GM19043 (cell line): ENCODE results near the gene MVB12B.

Experiments used
- ATAC-seq: cut with Tn5 transposase; IDR thresholded peaks from one replicate; pipeline ENCODE4 v1.9.1; 2021; ENCODE audit warnings: low read depth; ENCODE audit not compliant: unreplicated experiment

The MVB12B gene

DNA sequence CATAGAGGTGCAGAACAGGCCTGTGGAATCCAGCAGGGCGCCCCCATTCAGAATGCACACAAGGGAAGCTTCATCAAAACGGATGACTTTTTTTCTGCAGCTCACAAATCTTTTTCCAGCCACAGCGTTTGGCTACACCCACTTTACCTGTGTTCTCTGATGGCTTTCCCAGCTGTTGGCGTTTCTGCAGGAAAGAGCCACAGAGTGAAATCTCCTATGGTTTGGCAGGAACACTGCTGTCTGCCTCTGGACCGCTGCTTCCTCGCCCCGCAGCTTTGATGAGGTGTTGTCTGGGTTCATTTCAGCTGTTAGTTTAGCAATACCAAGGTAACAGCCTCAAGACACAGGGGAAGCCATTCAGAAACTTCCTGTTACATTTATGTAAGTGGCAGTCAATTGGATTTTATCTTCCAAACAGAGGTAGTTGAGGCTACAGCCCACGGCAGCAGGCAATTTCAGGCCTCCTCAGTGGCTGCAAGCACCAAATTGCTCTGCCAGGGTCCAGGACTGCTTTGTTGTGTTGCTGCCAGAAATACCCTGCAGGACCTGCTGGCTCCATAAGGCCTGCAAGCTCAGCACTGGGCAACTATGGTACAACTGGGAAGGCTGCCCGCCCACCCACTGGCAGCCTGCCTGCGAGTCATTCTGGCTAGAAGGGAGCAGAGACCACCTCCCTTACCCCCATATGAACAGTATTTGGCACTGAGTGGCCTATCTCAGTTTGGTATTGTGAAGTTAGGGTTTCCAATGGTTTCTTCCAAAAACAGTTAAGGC lies 96.7 kb downstream of the MVB12B start:
- ATAC-seq: no peak

DNA sequence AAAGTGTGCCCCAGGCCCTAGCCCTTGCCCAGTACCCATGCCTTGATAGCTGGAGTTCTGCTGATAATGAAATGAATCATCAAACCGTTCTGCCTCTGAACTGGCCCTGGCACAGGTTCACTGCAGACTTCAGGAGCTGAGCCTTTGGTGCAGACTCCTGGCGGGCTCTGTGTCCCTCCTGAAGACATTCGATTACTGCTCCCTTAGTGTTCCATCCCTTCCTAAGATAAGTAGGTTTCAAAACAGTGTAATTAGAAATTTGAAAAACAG lies 97.2 kb downstream of the MVB12B start:
- ATAC-seq: no peak

DNA sequence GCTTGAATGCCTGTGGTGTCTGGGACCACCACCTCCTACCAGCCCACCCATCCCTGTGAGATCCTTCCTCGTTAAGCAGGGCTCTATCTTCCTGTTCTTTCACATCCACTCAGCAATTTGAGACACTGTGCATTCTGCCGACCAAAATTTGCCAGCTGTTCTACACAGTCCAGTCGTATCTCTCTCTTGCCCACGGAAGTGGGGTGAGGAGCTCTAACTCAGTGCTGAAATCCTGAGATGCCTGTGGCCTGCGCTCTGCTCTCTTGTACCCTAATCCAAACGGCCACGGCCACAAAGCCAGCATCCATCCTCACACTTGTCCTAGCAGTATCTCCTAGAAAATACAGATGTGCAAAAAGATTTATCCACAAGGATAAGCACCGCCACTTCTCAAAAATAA lies 97.9 kb downstream of the MVB12B start:
- ATAC-seq: no peak

DNA sequence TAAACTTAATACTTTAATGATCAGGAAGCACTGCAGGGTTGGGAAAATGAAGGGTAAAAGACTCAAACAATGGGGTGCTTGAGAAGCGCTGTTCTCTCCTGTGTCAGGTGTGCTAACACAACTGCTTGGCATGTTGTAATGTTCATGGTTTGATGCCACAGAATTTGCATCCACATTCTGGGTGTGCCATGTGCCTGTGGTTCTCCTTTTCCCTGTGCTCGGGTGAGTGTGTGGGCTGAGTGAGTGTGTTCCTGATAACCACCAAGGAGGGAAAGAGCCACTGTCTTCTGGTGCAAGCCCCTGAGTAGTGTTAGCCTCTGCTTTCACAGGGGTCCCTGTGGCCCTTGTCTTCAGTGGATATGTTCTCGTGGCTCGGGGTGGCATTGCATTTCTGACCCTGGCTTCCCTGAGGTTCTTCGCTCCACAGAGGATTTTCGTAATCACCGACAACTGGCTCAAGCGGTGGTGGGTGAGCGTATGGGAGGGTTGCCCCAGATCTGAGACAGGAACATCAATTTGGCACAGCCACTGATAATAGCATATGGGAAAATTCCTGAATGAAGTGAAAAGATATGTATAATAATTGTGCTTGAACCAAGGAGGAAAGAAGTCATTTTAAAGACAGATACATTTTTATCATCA lies 102.0 kb downstream of the MVB12B start:
- no peak for ATAC-seq

DNA sequence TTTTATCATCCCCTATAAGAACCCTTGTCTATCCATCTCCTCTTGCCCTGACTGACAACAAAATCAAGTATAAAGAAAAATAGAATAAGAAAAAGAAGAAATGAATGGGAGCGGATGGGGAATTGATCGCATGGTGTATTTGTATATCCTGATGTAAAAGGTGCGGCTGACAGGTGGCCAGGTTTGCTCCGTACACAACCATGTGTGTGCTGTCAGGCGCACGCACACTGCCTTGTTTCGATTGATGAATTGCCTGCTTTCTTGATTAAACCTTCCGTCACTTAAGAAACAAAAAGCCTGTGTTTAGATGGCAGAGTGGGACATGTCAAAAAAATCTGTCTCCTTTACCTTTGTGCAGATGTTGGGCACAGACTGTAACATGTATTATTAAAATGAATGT lies 102.6 kb downstream of the MVB12B start:
- no peak for ATAC-seq

DNA sequence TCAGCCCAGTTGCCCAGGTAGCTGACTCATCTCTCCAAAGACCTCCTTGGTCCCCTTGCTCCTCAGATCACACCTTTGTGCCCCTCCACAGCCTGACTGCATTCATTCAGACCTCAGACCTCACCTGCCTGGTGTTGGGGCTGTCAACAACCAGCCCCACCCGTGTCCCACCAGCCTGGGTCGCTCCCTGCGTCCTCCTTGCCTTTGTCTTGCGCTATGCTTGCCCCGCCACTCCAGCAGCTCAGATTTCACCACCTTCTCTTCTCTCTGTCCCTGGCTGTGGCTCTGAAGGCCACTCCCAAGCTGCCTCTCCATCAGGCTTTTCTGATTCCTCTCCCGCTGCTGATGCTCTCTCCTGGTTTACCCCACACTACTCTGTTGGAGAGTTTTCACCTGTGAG lies 103.5 kb downstream of the MVB12B start:
- ATAC-seq: no peak

DNA sequence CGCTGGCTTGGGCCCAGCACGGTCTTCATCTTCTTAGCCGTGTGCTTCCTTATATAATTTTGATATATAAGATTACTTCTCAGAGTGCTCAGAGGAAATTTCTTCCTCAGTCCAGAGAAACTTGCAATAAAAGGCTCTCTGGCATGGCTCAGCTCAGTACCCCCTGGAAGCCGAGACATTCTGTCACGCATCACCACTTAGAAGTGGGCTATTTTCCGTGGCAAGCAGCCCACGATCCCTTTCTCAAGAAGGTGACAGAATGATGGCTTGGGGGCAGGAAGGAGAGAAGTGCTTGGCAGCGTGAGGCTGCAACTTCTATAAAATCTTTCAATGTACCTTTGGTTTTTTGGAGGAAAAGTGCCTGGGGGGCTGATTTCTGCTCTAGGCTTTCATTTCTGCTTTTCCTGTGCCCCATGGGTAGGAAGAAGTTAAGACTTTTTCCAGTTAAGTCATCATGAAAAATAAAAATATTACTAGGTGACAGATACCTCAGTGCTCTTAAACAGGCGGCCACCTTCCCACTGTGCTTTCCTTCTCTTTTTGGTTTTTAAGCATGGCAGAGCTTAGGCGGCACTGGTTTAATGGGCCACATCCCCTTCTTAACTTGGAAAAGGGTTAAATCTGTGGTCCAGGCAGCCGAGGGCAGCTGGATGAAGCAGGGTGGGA lies 104.6 kb downstream of the MVB12B start:
- no peak for ATAC-seq

DNA sequence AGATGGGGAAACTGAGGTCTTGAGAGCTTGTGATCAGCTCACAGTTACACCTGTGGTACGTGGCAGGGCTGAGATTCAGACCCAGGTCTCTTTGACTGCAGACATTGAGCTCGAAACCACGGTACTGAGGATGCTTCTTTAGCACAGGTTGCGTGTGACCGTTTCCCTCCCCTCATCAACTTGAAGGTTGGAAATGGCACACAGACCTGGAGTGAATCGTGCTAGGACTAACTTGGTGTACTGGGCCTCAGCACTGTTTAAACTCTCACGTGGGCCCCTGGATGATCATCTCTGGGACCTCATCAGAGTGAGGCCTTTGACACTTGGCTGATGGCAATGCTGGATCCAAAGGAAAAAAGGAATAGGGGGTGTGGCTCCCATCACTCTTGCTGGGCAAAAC lies 106.0 kb downstream of the MVB12B start:
- no peak for ATAC-seq

DNA sequence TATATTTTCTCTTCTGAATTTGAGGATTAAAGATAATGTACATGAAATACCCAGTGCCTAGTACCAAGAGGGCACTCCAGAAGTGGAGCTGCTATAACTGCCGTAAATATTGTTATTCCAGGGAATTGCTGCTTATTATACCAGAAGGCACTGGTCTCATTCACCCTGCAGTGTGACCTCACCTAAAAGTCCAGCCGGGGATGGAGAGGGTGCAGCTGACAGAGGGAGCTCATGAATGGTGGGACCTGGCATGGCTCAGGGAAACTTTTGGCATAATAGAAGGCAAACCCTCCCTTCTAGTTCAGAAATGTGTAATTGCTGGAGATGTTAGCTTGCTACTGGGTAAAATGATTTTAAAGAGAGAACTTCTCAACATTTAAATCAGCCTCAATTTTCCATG lies 108.5 kb downstream of the MVB12B start:
- ATAC-seq: no peak

DNA sequence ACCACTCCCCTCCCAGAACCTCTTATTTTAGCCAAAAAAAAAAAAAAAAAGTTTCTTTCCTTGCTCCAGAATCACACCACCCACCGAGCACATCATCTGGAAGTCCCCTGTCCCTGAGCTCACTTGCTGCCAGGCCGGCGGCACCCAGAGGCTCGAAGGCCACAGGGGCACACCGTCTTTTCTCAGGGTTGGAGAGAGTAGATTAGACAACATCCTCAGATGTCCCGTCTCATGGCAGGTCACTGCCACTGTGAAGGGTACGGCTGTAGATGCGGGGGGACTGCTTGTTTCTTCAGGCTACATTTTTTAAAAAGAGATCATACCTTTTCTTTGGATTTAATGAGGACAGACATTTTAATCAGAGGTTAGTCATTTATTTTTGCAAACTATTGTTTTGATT lies 109.0 kb downstream of the MVB12B start:
- ATAC-seq: no peak

DNA sequence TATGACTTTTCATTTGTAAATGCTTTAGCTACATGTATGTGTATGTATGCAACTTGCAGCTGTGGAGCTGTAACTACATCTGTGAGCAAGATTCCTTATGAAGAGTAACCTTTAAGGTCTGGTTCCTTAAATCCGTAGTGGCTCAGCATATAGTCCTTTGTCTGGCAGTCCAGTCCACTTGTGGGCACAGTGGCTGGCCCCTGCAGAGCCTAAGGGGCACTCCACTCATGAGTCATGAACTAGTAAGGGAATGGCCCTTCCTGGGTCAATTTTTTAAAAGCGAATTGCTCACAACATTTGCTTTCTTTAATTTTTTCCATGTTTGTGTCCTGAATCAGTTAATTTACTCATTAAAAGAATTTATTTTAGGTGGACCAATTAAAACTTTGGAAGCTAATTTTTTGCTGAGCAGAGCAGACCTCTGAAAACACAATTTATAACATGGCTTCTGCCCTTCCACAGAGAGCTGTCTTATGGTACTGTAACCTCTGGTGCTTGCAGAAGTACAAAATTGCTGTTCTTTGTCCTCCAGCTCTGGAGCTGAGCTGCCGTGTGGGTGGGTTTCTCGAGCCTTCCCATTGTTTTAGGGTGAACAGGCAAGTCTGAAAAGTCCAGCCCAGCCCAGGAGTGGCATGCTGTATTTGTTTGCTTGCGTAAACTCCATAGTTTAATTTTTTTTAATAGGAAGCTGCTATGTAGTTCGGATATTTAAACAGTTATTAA lies 110.1 kb downstream of the MVB12B start:
- ATAC-seq: no peak

DNA sequence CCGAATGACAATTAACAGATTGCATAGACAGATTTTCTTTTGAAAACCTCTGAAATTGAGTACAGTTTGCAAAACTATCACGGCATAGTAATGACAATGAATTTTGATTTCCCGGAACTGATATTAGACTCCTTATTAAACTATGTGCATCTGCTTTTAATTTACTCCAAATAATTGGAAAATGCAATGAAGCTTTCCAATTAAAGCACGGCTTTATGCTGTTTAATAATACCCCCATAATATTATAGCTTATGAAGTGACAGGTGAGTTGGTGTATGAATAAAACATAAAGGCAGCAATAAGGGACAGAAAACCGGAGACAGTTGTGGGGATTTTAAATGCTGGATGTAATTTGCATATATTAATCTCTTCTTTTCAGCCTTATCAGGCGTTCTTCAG lies 110.6 kb downstream of the MVB12B start:
- no peak for ATAC-seq

DNA sequence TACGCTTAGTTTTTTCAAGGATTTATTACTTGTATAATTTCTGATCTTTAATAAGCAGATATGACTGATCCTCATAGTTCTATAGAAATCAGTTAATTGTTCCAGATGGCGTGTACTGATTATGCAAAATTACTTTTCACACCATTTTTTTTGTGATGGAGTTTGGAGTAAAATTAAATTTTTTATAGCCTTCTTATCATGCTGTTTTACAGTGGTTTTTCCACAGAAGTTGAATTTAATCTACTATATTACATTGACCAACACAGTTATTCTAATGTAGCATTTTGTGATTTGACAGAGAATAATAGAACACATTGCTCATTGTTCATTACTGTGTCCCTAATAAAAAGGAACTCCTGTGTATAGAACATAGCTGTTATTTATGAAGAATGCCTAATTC lies 111.1 kb downstream of the MVB12B start:
- no peak for ATAC-seq

DNA sequence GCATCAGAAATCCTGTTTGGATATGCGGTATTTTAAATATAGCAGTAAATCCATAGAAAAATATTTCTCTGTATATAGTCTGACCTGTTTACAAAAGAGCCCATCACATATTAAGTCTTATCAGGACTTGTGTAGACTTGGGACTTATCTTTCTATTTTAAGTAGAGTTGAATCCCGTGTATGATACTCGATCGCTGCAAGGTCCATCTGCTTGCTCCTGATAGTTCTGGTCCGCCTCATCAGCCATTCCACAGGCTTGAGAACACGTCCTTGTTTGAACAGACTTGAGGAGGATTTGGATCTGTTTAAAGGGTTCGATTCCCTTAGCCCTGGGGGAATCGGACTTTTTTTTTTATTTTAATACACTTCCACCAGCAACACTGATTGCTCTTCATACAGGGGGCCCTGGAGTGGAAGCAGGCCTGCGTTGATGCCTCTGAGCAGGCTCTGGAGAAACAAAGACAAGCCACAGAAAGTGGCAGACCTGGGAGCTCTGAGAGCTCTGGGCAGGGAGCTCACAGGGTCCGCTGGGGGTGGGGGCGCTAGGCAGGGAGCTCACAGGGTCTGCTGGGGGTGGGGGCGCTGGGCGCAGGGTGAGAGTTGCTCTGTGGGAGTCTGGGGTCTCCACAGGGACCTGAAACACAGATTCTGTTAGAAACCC lies 112.2 kb downstream of the MVB12B start:
- ATAC-seq: no peak

DNA sequence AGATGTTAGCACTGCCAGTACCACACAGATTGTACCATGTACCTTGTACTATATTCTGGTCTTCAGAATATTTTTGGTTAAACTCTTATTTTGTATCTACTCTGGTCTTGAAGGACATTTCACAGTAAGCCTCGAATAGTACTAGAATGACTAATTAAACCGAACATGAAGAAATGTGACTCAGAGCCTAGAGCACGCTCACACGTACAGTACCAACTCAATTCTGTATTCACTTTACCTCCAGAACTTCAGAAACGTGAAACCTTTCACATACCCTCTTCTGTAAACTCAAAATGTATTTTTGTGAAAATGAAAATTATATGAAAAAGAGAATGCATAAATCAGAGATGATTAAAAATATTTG lies 112.8 kb downstream of the MVB12B start:
- ATAC-seq: no peak

DNA sequence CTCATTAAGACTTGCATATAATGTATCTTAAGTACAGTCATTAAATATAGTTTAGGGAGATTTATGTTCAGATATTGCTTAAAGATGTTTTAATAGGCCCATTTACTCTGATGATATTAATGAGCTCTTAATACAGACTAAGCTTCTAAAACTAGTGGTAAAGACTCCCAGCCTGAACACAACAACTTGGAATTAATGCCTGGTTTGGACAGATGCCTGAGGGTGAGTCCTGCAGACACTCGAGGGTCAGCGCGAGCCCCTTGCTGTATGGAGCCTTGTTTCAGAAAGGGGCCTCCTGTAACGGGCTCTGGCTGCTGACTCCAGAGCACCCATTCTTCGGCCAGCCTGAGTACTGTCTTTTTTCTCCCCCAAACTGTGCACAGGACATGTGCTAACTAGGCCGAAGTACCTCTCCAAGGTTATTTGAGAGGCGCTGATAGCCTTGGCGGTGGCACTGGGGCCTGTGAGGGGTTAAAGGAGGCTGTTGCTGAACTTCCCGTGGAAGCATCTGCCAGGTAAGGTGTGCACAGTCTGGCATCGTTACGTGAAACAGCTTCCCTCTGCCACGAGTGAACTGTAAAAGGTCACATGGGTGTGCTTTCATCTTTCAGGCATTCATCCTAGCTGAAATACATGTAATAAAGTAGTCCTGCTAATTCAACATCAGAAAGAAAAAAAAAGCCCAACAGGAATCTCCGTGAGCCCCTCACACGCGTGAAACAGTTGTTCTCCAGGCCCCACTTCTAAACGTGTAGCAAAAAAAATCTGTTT lies 113.4 kb downstream of the MVB12B start:
- ATAC-seq: no peak

DNA sequence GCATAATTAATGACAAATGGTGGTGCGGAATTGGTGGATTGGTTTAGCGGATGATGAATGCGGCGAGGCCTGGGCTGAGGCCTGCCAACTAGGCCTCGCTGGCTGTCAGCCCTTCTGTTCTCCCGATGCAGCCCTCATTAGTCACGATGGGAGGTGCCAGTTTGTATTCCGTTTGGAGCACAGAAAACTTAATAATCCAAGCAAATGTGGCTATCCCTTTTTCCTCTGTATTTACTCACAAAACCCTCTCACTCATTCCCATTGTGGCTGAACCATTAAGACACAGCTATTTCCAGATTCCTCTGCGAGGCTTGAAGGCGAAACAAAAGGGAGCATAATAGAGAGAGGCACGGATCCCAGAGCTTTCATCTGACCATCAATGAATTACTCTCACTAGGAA lies 114.3 kb downstream of the MVB12B start:
- ATAC-seq: no peak

DNA sequence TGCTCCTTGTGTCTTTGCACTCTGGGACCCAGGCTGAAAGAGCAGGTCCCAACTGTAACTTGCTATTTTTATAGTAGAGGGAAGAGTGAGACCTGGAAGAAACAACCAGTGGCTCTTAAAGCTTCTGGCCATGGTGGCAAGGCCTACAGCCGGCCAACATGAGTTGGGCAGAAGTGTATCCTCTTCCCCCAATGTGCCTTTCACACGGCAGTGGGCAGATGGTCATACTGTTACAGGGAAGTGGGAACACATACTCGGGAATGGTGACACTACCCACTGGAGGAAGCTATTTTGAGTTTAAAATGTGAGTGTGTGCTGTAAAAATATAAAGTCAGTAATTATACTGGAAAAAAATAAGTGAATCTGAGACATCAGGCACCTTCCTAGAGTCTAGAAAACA lies 116.0 kb downstream of the MVB12B start:
- no peak for ATAC-seq

DNA sequence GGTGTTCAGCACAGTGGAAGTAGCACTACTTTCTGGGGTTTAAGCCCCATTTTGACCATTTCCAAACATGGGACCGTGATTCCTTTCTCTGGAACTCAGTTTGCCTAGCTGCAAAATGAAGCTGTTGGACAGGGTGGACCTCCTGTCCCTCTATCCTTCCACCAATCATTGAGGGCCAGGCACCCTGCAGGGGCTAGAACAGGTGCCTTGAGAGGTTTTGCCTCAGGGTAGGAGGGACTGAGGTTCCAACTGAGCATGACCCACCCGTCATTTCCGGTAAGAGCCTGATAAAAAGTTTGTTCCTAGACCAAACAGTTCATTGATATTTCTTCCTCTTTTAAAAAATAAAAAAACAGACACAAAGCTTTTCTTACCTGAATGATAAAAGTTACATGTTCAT lies 116.5 kb downstream of the MVB12B start:
- ATAC-seq: no peak

DNA sequence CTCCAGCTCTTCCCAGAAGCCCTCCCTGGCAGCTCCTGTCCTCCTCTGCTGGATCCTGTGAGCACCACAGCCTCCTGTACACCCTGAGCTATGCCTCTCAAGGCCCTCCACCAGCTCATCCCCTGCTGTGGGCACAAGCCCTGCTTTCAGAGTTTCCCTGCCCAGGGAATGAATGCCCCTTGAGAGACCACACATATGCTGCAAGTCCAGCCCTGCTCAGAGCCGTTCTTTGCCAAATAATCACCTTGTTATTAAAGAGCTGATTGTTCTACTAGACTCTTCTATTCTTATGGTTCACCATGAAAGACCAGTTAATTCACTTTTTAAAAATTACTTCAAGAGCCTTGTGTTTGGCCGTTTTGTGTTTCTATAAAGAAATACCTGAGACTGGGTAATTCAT lies 121.5 kb downstream of the MVB12B start:
- no peak for ATAC-seq
